Hair follicle dermal papilla cell (primary cell): ENCODE data around the gene PECR. TPM values are rescaled to one million over a fixed set of nuclear protein-coding genes. Genes with fewer than 3 reads are reported as not detected.

Experiments used
- total RNA-seq: library from RNA; depleted of rRNA; stranded (reverse); fragments of >200 nt; gene quantifications from 2 replicates; pipeline ENCODE4 v1.2.3, GENCODE V29; 2012

The PECR gene
- total RNA-seq: 6.2 and 11.0 TPM in 2 replicates

GRCh38 chr2:216081487-216082116 is at the start of gene PECR, which contains the start of gene TMEM169:
Gene PECR (minus strand): TSS chr2:216081809. CDS start chr2:216081741, 68 bp downstream.
Gene TMEM169 (plus strand): TSS chr2:216081919. CDS start chr2:216095964, 14,045 bp downstream.

GRCh38 chr2:216108967-216109921 is 27.6 kb upstream of the PECR start, which contains the start of gene XRCC5:
Gene XRCC5 (plus strand): TSS chr2:216109348. CDS start chr2:216109437, 89 bp downstream.

DNA sequence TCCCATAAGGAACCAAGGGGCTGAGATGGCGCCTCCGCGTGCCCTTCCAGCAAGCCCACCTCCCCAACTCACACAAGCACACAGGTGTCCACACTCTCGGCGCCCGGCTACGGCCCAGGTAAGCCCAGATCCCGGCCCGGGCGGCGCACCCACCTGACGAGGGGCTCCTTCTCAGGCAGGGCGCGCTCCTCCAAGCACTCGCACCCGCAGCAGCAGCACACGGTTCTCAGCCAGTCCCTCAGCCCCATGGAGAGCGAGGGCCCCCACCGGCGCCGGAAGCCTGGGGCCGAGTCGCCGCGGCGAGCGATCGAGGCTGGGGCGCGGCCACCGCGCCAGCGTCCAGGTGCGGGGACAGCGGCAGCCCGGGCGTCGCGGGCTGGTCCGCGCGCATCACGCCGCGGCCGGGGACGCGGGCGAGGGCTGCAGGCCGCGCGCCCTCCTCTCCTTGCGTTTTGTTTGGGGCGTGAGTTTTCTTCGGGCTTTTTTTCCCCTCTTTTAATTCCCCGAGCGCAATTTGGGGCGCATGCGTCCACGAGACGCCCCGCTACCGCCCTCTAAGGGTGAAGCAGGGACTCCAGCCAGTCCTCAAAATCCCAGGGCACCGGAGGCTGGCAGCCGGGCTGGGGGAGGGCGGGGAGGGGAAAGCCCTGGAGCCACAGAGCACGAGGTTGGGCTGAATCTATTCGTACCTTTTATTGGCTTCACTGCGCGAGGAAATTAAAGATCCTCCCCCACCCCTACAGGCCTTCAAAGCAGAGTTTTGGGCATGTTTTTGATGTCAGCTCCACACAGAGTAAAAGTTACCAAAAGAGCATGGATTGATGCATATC is 68.3 kb downstream of the PECR start, which contains the start of gene MREG:
MREG (minus strand) TSS at position 472 of the 830 bp plus-strand sequence; CDS start at position 248, 224 bp downstream.

Other genes with a start within 250 kb of the PECR start
- gene MREG, start 68.3 kb downstream of the PECR start, total RNA-seq: 7.5 and 10.1 TPM in 2 replicates
- 0.97 and 1.8 TPM in 2 replicates for gene TMEM169, start 110 bp upstream of the PECR start, total RNA-seq
- 189 and 191 TPM in 2 replicates for gene XRCC5, start 27.5 kb upstream of the PECR start, total RNA-seq